ENCODE results near the gene EHMT1. TPM values are rescaled to one million over a fixed set of nuclear protein-coding genes. Genes with fewer than 3 reads are reported as not detected.
A peak's percentile ranks its signal among the peaks of the same experiment; 100 is the strongest.

Gene EHMT1
- total and polyA plus RNA-seq, 8 donors, result 29.9 to 51.1 (median 32.6) TPM

GRCh38 chr9:137785704-137786161 is 166.9 kb downstream of the EHMT1 start:
- Histone ChIP-seq H3K9me3 (no peaks in the 10 kb centered on the region), H3K36me3 (peaks cover 5 to 15% (median 5%) of the 10 kb centered on the region in 3 donors), H3K4me1 (no peaks in the 10 kb centered on the region), H3K4me3 (no peak overlapping the region), H3K27ac (no peak overlapping the region), H3K27me3 (no peaks in the 10 kb centered on the region)
- DNase-seq (no peak), FAIRE-seq (no peak), ATAC-seq (peak in 1 of 4 donors; percentile 37)
- WGBS, 2 donors, result 75 to 77% methylated on average over 16 of the region's 16 CpGs
- TF ChIP-seq CTCF (IDR thresholded peaks at IDR 0.05), result no peak
- intact Hi-C loops (cut with DNase I), result no loop called here

- no peak overlapping the region for H3K27ac ChIP-seq
- no peaks in the 10 kb centered on the region for H3K9me3 ChIP-seq
- DNase-seq (no peak), FAIRE-seq (no peak), ATAC-seq (peak in 1 of 4 donors; percentile 15)
- H3K27me3 ChIP-seq, result no peaks in the 10 kb centered on the region
- intact Hi-C loops (cut with DNase I), result no loop called here
- H3K4me1 ChIP-seq, result no peaks in the 10 kb centered on the region
- TF ChIP-seq CTCF (IDR thresholded peaks at IDR 0.05), result no peak
- no peak overlapping the region for H3K4me3 ChIP-seq
- peaks cover 5 to 23% (median 5%) of the 10 kb centered on the region in 3 donors for H3K36me3 ChIP-seq
- WGBS, 2 donors, result 92 to 96% methylated on average over 19 of the region's 19 CpGs
These were observed 167.7 kb downstream of the EHMT1 start for GRCh38 chr9:137786511-137786920.

GRCh38 chr9:137787381-137787780 is 168.6 kb downstream of the EHMT1 start:
- H3K4me1 ChIP-seq, result no peaks in the 10 kb centered on the region
- H3K27ac ChIP-seq, result no peak overlapping the region
- 96% methylated on average over 15 of the region's 15 CpGs for WGBS, 2 donors
- DNase-seq (no peak), ATAC-seq (peak in 2 of 4 donors; percentile 42 to 48), FAIRE-seq (no peak)
- peaks cover 0 to 23% (median 0%) of the 10 kb centered on the region in 3 donors for H3K36me3 ChIP-seq
- TF ChIP-seq CTCF (IDR thresholded peaks at IDR 0.05), result no peak
- H3K4me3 ChIP-seq, result no peak overlapping the region
- no peaks in the 10 kb centered on the region for H3K27me3 ChIP-seq
- intact Hi-C loops (cut with DNase I), result no loop called here
- H3K9me3 ChIP-seq, result no peaks in the 10 kb centered on the region

GRCh38 chr9:137787786-137788505 is 169.1 kb downstream of the EHMT1 start:
- intact Hi-C loops (cut with DNase I), result no loop called here
- Histone ChIP-seq H3K27ac (no peak overlapping the region), H3K9me3 (no peaks in the 10 kb centered on the region), H3K4me3 (no peak overlapping the region), H3K36me3 (peaks cover 0 to 20% (median 0%) of the 10 kb centered on the region in 3 donors), H3K27me3 (no peaks in the 10 kb centered on the region), H3K4me1 (no peaks in the 10 kb centered on the region)
- ATAC-seq (no peak), FAIRE-seq (no peak), DNase-seq (no peak)
- WGBS, 2 donors, result 92 to 97% methylated on average over 18 of the region's 18 CpGs
- no peak for TF ChIP-seq CTCF (IDR thresholded peaks at IDR 0.05)
